NB4 (cell line): ENCODE measurements around the gene ITGB7.

Experiments
- CTCF ChIP-seq: IDR thresholded peaks from one replicate; pipeline ENCODE4 v1.5.1; 2012; ENCODE audit warnings: low read depth, low read length
- POLR2A ChIP-seq: IDR thresholded peaks from 2 replicates; pipeline ENCODE4 v1.6.1; 2011; ENCODE audit warnings: mild to moderate bottlenecking; ENCODE audit not compliant: insufficient read length; ENCODE audit errors: extremely low read depth
- TF ChIP-seq, protein P1 (sequence below): IDR thresholded peaks from 2 replicates; pipeline ENCODE4 v1.6.1; 2011; ENCODE audit warnings: low read depth, low read length

DNA sequence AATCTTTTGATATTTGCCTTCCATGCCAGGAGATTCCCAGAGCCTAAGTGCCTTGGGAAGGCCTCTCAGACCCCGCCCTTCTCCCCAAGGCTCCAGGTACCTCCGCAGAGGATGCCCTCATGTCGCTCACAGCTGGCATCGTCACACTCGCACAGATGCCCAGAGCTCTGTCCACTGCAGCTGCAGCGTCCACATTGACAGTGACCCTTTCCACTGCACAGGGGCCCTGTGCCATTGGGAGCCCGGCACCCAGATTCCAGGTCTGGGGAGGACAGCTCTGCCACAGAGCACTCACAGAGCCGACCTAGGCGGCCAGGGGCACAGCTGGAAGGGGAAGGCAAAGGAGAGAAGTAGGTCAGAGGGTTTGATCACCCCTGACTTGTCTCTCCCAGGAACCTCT, 14.0 kb downstream of the ITGB7 start:
- TF ChIP-seq CTCF (no peak), POLR2A (no peak)
- TF ChIP-seq, protein P1, sequence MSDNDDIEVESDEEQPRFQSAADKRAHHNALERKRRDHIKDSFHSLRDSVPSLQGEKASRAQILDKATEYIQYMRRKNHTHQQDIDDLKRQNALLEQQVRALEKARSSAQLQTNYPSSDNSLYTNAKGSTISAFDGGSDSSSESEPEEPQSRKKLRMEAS, result no peak
